Pons (tissue), 1 donor: ENCODE measurements around the gene RNF213.
"Not testable (repeated sequence)": the region's sequence is repeated elsewhere in the genome, so short reads cannot be mapped to it uniquely, and the experiment has no call there.

ENCODE experiments used
- DNase-seq: peaks from one replicate; pipeline ENCODE4 v3.0.0-alpha.2; 2016; ENCODE audit warnings: low spot score

RNF213 gene

GRCh38 chr17:80295146-80295545 lies 34.5 kb downstream of the RNF213 start:
- no peak for DNase-seq

GRCh38 chr17:80295559-80295958 lies 34.9 kb downstream of the RNF213 start:
- DNase-seq, result no peak

DNA sequence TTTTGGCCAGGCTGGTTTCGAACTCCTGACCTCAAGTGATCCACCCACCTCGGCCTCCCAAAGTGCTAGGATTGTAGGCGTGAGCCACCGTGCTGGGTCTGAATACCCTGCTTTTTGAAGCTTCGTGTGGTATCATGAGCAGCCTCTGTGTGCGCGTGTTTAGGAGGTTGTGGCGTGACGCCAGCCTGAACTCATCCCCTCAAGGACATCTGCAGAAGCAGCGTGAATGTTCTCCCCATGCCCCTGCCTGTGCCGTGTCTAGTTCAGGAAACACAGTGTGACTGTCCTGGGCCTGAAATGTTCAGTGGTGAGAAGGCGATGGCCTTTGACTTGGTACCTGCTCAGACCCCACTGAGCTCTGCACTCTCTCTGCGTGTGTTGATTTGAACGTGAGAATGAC lies 35.6 kb downstream of the RNF213 start:
- no peak for DNase-seq

DNA sequence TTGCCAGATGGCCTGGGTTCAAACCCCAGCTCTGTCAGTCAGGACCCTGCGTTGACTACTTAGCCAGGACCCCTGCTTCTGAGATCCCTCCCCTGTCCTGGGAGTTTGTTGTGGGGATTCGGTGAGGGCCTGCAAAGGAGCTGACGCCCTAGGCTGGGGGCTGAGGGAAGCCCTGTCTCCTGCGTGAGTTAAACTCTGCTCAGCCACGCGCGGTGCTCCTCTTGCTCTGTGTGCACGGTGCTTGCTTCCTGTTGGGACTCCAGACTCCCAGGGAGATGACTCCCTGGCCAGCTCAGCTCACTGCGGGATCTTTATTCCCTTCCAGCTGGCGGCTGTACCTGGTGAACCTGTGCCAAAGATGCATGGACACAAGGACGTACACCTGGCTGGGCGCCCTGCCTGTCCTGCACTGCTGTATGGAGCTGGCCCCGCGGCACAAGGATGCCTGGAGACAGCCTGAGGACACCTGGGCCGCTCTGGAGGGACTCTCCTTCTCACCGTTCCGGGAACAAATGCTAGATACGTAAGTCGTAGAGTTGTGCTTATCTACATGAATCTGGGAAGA lies 37.4 kb downstream of the RNF213 start:
- no peak for DNase-seq

DNA sequence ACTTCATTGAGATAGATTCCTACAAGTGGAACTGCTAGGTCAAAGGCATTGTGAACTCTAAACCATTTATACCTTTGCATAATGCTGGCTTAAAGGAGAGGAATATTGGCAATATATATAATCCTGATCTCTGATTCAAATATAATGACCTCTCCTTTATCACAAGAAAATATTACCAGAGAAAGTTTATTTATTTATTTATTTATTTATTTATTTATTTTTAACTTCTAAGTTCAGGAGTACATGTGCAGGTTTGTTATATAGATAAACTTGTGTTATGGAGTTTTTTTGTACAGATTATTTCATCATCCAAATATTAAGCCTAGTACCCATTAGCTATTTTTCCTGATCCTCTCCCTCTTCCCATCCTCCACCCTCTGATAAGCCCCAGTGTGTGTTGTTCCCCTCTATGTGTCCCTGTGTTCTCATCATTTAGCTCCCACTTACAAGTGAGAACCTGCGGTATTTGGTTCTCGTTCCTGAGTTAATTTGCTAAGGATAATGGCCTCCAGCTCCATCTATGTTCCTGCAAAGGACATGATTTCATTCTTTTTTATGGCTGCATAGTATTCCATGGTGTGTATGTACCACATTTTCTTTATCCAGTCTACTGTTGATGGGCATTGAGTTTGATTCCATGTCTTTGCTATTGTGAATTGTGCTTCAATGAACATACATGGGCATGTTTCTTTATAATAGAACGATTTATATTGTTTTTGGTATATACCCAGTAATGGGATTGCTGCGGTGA lies 38.9 kb downstream of the RNF213 start:
- DNase-seq, result not testable (repeated sequence)

DNA sequence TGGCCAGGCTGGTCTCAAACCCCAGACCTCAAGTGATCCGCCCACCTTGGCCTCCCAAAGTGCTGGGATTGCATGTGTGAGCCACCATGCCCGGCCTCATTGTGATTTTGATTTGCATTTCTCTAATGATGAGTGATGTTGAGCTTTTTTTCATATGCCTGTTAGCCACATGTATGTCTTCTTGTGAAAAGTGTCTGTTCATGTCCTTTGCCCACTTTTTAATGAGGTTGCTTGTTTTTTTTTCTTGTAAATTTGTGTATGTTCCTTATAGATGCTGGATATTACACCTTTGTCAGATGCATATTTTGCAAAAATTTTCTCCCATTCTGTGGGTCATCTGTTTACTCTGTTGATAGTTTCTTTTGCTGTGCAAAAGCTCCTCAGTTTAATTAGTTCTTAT lies 40.1 kb downstream of the RNF213 start:
- DNase-seq, result not testable (repeated sequence)

DNA sequence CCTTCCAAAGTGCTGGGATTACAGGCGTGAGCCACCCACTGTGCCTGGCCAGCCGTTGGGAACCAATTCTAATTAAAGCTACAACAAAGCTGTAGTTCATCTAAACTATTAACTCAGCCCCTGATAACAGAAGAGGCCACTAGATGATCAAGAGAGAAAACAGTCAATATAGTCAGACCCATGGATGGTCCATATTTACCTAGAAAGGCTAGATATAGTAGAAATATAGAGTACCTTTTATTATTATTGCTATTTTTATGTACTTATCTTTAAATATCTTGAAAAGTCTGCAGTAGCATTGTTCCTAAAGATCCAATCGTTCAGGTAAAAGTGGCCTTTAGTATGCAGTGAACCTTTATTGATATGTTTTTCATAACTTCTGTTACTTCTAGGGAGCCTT lies 43.2 kb downstream of the RNF213 start:
- DNase-seq, result no peak

- no peak for DNase-seq
Observed at GRCh38 chr17:80307994-80308691, 47.5 kb downstream of the RNF213 start.

DNA sequence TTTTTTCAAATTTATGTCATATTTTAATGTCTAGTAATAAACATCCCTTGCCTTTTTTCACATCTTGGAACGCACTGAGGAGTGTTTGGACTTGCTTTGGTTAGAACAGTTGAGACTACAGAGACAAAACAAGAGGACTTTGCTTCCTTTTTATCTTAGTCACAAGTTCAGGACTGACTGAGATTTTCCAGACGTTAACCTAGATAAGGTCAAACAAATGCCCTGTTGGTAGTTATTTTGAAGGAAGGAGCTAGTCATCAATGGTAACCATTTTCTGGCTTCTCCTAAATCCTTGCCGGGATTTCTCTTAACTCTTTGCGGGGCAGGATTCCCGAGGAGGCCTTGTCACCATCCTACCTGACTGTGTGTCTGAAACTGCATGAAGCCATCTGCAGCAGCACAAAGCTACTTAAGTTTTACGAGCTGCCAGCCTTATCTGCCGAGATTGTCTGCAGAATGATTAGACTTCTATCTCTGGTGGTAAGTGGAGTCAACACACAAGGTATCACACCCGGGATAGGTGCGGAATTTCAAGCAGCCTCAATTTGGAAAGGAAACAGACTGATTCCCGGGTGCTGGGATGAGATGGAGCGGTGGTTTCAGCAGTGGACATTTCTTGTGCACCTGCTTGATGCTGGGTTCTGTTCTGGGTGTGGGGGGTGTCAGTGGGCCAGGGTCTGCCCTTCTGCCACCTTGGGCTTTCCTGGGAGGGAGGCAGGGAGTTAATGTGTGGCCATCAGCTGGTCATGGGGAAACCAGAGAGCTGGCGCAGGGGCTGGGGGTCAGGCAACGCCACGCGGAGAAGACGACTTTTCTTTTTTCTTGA lies 48.3 kb downstream of the RNF213 start:
- no peak for DNase-seq

DNA sequence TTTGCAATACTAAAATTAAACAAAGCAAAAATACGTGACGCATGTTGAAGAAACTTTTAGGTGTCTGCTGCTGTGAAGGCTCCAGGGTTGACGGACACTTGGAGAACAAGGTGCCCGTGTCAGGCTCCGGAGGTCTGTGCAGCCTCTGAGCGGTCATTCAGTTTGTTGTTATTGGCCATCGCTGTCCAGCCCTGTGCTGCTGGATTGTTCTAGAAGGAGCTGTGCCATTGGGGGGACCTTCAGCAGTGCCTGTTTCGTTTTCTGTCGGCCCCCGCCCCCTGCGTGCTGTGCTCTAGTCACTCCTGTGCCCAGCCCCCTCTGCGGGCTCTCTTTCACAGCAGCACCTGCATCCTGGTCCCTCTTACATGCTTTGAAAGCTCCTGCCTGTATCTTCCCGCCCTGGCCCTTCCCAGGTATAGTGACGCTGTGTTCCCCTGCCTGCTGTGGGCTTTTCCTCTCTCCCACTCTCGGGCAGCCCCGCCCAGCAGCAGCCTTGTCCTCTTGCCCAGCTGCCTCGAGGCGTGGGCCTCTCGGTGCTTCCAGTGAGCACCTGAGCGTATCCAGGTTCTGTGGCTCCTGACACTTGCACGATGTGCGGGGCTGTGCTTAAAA lies 50.7 kb downstream of the RNF213 start:
- DNase-seq, result no peak

- no peak for DNase-seq
Observed at GRCh38 chr17:80312621-80313135, 52.0 kb downstream of the RNF213 start.

GRCh38 chr17:80313160-80313829 lies 52.6 kb downstream of the RNF213 start:
- DNase-seq, result no peak

DNA sequence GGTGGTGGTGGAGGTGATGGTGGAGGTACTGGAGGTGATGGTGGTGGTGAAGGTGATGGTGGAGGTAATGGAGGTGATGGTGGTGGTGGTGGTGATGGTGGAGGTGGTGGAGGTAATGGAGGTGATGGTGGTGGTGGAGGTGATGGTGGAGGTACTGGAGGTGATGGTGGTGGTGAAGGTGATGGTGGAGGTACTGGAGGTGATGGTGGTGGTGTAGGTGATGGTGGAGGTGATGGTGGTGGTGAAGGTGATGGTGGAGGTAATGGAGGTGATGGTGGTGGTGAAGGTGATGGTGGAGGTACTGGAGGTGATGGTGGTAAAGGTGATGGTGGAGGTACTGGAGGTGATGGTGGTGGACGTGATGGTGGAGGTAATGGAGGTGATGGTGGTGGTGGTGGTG lies 53.3 kb downstream of the RNF213 start:
- not testable (repeated sequence) for DNase-seq

- DNase-seq, result no peak
Observed at GRCh38 chr17:80315517-80316182, 55.0 kb downstream of the RNF213 start.

DNA sequence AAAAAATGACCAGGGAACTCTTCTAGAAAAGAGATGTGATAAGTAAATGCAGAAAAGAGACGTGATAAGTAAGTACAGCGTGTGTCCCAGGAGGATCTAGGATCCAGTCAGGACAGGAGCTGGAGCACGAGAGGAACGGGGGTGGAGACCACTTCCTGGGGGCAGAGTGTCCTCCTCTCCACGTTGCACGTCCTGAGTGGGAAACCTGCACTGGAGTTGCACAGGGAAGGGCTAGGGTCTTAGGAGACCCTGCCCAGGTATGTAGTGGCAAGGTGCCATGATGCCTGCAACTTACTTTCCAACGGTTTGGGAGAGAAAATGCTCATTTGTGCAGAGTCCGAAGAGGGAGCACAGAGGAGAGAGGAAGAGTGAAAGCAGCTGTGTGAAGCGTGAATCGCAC lies 55.8 kb downstream of the RNF213 start:
- no peak for DNase-seq

DNA sequence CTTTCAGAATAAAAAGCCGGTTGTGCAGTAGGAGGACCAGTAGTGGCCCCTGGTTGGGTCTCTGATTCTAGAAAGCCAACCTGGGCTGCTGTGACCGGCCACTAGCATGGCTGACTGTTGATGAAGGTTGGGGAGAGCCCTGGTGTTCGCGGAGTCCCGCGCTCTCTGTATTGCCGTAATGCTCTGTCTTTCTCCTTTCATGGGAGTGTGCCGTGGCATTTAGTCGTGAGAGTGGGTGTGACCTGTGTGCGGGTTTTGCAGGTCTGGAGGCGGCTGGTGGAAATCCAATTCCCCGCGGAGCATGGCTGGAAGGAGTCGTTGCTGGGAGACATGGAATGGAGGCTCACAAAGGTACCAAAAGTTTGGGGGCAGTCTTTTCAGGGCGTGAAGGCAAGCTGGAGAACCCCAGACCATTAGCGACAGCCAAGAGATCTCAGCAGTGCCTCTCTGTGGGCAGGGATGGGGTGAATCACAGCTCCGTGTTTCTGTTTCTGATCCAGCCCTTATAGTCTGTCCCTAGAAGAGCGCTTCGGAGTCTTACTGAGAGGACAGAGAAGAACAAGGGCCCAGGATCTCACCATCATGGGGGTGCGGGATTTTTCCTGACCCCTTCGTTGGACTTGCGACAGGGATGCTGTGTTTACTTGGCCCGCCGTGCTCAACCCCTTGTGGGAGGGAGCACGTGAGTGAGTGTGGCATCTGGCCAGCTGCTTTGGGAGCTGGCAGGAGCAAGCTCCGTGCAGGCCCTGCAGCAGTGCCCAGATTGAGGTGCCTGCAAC lies 56.5 kb downstream of the RNF213 start:
- DNase-seq, result no peak

DNA sequence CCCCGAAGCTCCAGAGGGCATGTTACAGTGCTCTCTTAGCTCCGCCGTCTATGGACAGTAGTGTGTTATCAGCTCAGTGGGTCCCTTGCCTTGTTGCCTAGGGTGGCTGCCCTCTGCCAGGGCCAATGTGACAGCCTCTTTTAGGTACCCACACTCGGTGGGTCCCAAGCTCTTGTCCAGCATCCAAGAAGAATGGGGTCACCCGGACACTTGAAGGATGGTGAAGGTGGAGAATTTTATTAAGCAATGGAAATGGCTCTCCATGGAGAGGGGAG lies 57.0 kb downstream of the RNF213 start:
- no peak for DNase-seq

DNA sequence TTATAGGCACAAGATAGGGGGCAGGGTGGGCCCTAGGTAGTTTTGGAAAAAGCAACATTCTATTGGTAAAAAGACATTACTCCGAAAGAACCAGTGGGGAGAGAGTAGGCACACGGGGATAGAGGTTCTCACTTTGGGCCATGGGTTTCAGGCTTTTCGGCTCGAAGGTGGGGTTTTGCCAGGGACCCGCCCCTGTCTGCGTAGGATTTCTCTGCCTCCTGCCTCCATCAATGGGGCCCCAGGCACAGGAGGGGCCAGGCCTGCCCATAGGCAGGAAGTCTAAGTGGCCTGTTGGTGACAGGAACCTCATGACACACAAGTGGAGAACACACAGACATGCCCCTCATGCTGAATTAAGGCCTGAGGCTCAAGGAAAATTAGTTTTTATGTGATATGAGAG lies 57.5 kb downstream of the RNF213 start:
- DNase-seq, result no peak

DNA sequence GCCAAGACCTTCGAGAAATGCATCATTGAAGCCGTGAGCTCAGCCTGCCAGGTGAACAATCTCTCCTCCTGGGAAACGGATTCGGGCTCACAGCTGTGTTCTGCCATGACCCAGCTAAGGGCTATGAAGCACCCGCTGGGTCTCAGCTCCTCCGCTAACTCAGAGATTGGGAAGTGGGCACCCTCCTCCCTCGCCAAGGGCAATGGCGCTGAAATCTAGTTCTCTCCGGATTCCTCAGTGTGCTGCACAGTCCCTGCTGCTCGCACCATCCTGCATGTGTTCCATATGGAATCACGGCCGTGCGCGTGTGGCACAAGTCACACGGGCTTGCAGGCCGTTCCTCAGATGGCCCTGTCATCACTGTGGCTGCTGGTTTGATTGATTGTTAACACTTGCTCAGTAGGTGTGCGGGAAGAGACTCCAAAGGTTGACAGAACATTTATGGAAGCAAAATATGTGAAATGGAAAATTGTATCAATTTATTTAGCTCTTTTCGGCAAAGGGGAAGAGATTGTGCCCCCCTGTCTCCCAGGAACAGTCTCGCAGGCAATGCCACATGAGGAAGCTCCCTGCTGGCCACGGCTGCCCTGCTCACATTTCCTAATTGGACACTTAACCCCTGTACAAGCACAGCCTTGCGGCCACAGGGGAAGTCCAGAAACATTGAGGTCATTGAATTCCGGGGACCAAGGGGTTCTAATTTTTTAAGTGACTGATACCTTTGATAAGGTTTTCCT lies 58.8 kb downstream of the RNF213 start:
- DNase-seq, result no peak

- DNase-seq, result no peak
Observed at GRCh38 chr17:80319999-80320344, 59.3 kb downstream of the RNF213 start.
